Measurements from ENCODE around the gene GABRB1. TPM values are rescaled to one million over a fixed set of nuclear protein-coding genes. Genes with fewer than 3 reads are reported as not detected.

GABRB1 gene
- total RNA-seq, 1 donor from 2014 or later, result not detected

DNA sequence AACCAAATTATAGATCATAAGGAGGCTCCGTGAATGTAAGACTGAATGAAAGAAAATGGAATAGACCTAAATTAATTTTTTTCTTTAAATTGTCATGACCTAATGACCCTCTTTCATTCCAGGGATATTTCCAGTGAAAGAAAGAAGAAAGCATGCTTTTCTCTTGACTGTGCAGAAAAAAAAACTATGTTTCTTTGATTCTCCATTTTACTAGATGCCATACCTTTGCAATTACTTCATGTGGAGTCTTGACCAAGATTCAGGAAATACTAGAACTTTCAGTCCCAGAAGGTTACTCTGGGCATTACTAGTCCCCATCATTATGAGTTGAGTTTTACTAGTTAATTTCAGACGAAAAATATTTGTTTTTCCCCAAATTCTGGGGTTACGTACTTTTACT is 438.6 kb downstream of the GABRB1 start:
- Mint-ChIP-seq H3K36me3 (ENCODE audit: low read depth) (no peaks in the 10 kb centered on the region), H3K27me3 (no peaks in the 10 kb centered on the region), H3K9me3 (peaks cover 4% of the 10 kb centered on the region), H3K4me3 (no peak overlapping the region), H3K4me1 (peaks cover 17% of the 10 kb centered on the region), H3K27ac (no peak overlapping the region)
- DNase-seq (no peak), ATAC-seq (ENCODE audit: low read depth) (no peak)
- ChIA-PET CTCF (no interaction called here), POLR2A (no interaction called here)
- TF ChIP-seq, protein P1, sequence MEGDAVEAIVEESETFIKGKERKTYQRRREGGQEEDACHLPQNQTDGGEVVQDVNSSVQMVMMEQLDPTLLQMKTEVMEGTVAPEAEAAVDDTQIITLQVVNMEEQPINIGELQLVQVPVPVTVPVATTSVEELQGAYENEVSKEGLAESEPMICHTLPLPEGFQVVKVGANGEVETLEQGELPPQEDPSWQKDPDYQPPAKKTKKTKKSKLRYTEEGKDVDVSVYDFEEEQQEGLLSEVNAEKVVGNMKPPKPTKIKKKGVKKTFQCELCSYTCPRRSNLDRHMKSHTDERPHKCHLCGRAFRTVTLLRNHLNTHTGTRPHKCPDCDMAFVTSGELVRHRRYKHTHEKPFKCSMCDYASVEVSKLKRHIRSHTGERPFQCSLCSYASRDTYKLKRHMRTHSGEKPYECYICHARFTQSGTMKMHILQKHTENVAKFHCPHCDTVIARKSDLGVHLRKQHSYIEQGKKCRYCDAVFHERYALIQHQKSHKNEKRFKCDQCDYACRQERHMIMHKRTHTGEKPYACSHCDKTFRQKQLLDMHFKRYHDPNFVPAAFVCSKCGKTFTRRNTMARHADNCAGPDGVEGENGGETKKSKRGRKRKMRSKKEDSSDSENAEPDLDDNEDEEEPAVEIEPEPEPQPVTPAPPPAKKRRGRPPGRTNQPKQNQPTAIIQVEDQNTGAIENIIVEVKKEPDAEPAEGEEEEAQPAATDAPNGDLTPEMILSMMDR (IDR thresholded peaks at IDR 0.05), result no peak
- intact Hi-C loops (cut with micrococcal nuclease), result no loop called here

DNA sequence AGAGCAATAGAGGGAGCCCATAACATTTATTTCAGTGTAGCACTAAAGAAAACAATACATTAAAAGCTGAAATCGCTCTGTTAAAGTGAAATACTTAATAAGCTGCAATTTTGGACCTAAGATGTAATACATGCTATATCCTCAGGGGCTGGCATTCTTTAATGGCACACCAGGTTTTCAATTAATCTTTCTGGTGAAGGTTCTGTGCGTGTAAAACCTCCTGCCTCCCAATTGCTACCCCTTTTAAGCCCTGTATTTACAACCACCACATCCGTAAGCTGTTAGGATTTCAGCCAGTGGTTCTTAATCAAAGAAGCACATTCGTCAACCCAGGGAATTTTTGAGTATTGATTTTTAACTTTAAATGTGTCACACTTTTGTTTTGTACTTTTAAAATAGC is 439.7 kb downstream of the GABRB1 start:
- H3K4me3 Mint-ChIP-seq, result no peak overlapping the region
- TF ChIP-seq, protein P1 (IDR thresholded peaks at IDR 0.05), result no peak
- no peaks in the 10 kb centered on the region for H3K27me3 Mint-ChIP-seq
- H3K4me1 Mint-ChIP-seq, result peaks cover 6% of the 10 kb centered on the region
- intact Hi-C loops (cut with micrococcal nuclease), result loop anchor here (1.0 kb wide), 1 partner anchor 11 kb away; no protein-coding TSS in a partner anchor
- DNase-seq, result no peak
- no peaks in the 10 kb centered on the region for H3K9me3 Mint-ChIP-seq
- H3K36me3 Mint-ChIP-seq (ENCODE audit: low read depth), result no peaks in the 10 kb centered on the region
- CTCF ChIA-PET, result interaction anchor here (1.2 to 2.5 kb wide), 2 partner anchors 11 to 12 kb away, joined by 3 to 9 read pairs; no protein-coding TSS in a partner anchor
- ATAC-seq (ENCODE audit: low read depth), result no peak
- no peak overlapping the region for H3K27ac Mint-ChIP-seq
- POLR2A ChIA-PET, result no interaction called here

DNA sequence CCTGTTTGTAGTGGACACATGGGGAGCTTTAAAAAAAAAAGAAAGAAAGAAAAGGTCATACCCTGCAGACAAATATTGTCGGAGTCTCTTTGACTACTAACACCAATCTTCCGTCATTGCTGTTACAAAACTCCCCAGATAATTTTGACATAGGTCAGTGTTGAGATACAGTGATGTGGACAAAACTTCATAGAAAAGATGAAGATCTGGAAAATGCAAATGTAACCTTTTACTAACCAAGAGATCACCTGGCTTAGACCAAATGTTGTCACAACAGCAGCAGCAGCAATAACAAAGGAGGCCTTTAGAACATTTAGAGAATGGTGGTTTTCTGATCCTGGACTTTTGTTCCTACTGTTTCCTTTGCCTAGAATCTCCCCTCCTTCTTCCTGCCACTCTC is 440.2 kb downstream of the GABRB1 start:
- Mint-ChIP-seq H3K27me3 (no peaks in the 10 kb centered on the region), H3K27ac (no peak overlapping the region), H3K4me3 (no peak overlapping the region), H3K36me3 (ENCODE audit: low read depth) (no peaks in the 10 kb centered on the region), H3K9me3 (no peaks in the 10 kb centered on the region), H3K4me1 (peaks cover 2% of the 10 kb centered on the region)
- DNase-seq, result no peak
- intact Hi-C loops (cut with micrococcal nuclease), result loop anchor here (1.0 kb wide), 1 partner anchor 11 kb away; no protein-coding TSS in a partner anchor
- ChIA-PET CTCF (interaction anchor here (1.2 to 2.5 kb wide), 2 partner anchors 11 to 12 kb away, joined by 3 to 9 read pairs; no protein-coding TSS in a partner anchor), POLR2A (no interaction called here)
- TF ChIP-seq, protein P1 (IDR thresholded peaks at IDR 0.05), result no peak
- ATAC-seq (ENCODE audit: low read depth), result no peak

DNA sequence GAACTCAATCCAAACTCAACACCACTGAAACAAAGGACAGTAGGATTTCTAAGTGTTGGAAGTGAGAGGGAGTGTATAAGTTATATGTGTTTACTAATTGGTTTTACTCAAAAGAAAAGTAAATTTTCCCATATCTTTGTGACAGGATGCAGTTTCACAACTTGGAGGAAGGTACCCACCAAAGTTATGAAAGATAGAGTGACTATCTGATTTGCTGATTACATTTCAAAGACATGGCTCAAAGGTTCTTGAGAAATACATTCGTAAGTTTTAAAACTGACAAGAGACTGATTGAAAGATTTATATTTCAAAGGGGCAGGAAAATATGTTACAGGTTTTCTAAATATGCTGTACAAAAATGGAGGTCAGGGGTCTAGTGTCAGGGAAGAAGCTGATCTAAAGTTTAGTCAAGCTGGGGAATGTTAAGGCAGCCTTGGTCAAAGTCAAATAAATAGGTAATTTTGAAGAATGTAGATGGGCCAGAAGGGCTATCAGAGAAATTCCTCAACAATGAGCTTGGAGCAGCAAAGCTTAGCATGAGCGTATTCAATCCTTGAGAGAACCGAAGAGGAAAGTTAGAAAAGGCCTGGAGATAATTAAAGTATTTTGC is 441.9 kb downstream of the GABRB1 start:
- intact Hi-C loops (cut with micrococcal nuclease), result no loop called here
- Mint-ChIP-seq H3K27me3 (no peaks in the 10 kb centered on the region), H3K4me1 (no peaks in the 10 kb centered on the region), H3K27ac (no peak overlapping the region), H3K36me3 (ENCODE audit: low read depth) (no peaks in the 10 kb centered on the region), H3K9me3 (no peaks in the 10 kb centered on the region), H3K4me3 (no peak overlapping the region)
- CTCF ChIA-PET, result no interaction called here
- no peak for ATAC-seq (ENCODE audit: low read depth)
- no peak for DNase-seq
- POLR2A ChIA-PET, result interaction anchor here (1.0 kb wide), 1 partner anchor 12 kb away, joined by 3 read pairs; the partner anchor contains the start of gene ATP10D
- TF ChIP-seq, protein P1 (IDR thresholded peaks at IDR 0.05), result no peak

DNA sequence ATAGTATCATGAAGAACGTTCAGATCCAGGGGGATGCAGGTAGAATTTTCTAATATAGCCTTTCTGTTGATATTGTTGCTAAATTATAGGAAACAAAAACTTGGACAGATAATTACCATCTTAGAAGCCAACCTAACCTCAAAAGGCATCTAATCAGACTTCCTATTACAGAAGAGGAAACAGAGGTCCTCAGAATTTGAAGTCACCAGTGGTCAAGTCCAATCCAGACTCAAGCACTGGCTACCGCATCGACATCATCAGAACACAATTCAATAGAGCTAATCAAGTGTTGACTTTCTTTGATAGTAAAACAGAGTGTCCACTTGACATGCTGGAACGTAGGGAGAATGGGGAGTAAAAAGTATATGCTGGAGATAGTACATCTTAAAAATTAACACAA is 443.4 kb downstream of the GABRB1 start:
- POLR2A ChIA-PET, result no interaction called here
- Mint-ChIP-seq H3K27ac (no peak overlapping the region), H3K4me3 (no peak overlapping the region), H3K9me3 (no peaks in the 10 kb centered on the region), H3K36me3 (ENCODE audit: low read depth) (no peaks in the 10 kb centered on the region), H3K4me1 (no peaks in the 10 kb centered on the region), H3K27me3 (no peaks in the 10 kb centered on the region)
- TF ChIP-seq, protein P1 (IDR thresholded peaks at IDR 0.05), result no peak
- no peak for DNase-seq
- CTCF ChIA-PET, result no interaction called here
- no peak for ATAC-seq (ENCODE audit: low read depth)
- intact Hi-C loops (cut with micrococcal nuclease), result no loop called here

All from activated B cell treated with CpG ODN at 0.5 μM for 24 hours (primary cell).